Kasumi-1 (cell line): ENCODE results near the gene BTRC.
"Not testable (repeated sequence)": the region's sequence is repeated elsewhere in the genome, so short reads cannot be mapped to it uniquely, and the experiment has no call there.

Experiments
- DNase-seq, 2 experiments: peaks; one replicate each; lab custom pipeline; 2025; lab: John Stamatoyannopoulos, UW

BTRC gene

GRCh38 chr10:101386659-101387259, 32.8 kb downstream of the BTRC start:
- DNase-seq: no peak

GRCh38 chr10:101388676-101389276, 34.8 kb downstream of the BTRC start:
- DNase-seq: no peak

GRCh38 chr10:101389532-101389931, 35.6 kb downstream of the BTRC start:
- not testable (repeated sequence) for DNase-seq

- DNase-seq: no peak
Observed at GRCh38 chr10:101389986-101390531, 36.1 kb downstream of the BTRC start.

GRCh38 chr10:101393378-101393777, 39.4 kb downstream of the BTRC start:
- no peak for DNase-seq

GRCh38 chr10:101394524-101395133, 40.7 kb downstream of the BTRC start:
- DNase-seq: no peak

GRCh38 chr10:101397140-101397539, 43.2 kb downstream of the BTRC start:
- DNase-seq: peak in 1 of 2 experiments; percentile 28

- DNase-seq: no peak
Observed at GRCh38 chr10:101400585-101400984, 46.6 kb downstream of the BTRC start.

- DNase-seq: no peak
Observed at GRCh38 chr10:101402711-101403110, 48.7 kb downstream of the BTRC start.

- no peak for DNase-seq
Observed at GRCh38 chr10:101403161-101403560, 49.2 kb downstream of the BTRC start.

GRCh38 chr10:101405001-101405400, 51.0 kb downstream of the BTRC start:
- no peak for DNase-seq

- DNase-seq: no peak
Observed at GRCh38 chr10:101411598-101411997, 57.6 kb downstream of the BTRC start.

GRCh38 chr10:101414034-101414433, 60.1 kb downstream of the BTRC start:
- no peak for DNase-seq

- no peak for DNase-seq
Observed at GRCh38 chr10:101415884-101416283, 61.9 kb downstream of the BTRC start.

GRCh38 chr10:101421967-101422366, 68.0 kb downstream of the BTRC start:
- DNase-seq: not testable (repeated sequence)

GRCh38 chr10:101425535-101425934, 71.6 kb downstream of the BTRC start:
- no peak for DNase-seq

- no peak for DNase-seq
Observed at GRCh38 chr10:101428036-101428435, 74.1 kb downstream of the BTRC start.

- DNase-seq: no peak
Observed at GRCh38 chr10:101429423-101429822, 75.5 kb downstream of the BTRC start.

- no peak for DNase-seq
Observed at GRCh38 chr10:101436302-101436701, 82.3 kb downstream of the BTRC start.

- no peak for DNase-seq
Observed at GRCh38 chr10:101438881-101439391, 85.0 kb downstream of the BTRC start.

- DNase-seq: peak; percentile 96 to 98
Observed at GRCh38 chr10:101441541-101442455, 87.8 kb downstream of the BTRC start.

GRCh38 chr10:101442456-101442800, 88.5 kb downstream of the BTRC start:
- no peak for DNase-seq
